Measurements from ENCODE around the gene IQCM.
A peak's percentile ranks its signal among the peaks of the same experiment; 100 is the strongest.
"Not testable (repeated sequence)": the region's sequence is repeated elsewhere in the genome, so short reads cannot be mapped to it uniquely, and the experiment has no call there.

The IQCM gene

DNA sequence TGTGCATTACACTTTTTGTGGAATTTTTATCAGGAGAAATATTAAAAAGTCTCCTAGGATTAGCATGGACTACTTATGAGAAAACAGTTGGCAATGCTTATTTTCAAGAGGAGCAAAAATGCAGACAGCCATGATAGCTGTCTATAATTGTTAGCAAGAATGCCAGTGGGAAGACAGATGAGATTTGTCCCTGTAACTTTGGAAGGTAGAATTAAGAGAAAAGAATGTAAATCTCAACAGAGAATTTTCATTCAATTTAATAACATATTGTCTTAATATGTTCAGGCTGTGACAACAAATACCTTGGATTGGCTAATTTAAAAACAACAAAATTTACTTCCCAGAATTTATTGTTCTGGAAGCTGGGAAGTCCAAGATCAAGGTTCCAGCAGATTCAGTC, 349.2 kb downstream of the IQCM start:
- no peak for DNase-seq (ENCODE audit: low spot score)

DNA sequence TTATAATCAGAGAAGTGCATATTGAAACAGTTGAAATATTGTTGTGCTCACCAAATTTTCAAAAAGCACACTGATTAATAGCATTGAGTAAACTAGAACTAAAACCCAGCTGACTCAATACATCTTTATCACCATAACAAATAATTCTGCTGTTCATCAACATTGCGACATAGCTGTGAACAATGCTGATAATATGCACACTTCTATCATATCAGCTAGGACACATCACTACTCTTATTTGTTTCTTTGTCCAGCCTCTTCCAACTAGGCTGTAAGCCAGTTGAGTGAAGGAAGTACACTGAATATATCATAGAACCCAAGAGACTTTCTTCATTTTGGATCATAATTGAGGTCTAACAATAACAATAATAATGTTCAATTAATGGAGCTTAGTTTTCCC, 349.7 kb downstream of the IQCM start:
- DNase-seq (ENCODE audit: low spot score) = no peak

DNA sequence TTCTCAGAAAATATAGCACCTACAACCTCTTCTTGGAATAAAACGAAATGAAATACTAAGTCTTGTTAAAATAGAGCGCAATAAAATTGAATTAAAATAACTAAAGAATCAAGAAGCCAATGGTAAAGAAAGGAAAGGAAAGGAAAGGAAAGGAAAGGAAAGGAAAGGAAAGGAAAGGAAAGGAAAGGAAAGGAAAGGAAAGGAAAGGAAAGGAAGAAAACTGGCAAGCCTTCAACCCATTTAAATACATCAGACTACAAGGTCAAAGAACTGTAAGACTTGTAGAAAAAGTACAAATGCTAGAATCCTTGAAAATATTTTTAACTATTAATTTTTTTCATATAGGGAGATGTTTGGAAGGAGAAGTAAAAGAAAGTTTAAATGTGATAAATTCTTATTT, 372.1 kb downstream of the IQCM start:
- DNase-seq (ENCODE audit: low spot score) = no peak

DNA sequence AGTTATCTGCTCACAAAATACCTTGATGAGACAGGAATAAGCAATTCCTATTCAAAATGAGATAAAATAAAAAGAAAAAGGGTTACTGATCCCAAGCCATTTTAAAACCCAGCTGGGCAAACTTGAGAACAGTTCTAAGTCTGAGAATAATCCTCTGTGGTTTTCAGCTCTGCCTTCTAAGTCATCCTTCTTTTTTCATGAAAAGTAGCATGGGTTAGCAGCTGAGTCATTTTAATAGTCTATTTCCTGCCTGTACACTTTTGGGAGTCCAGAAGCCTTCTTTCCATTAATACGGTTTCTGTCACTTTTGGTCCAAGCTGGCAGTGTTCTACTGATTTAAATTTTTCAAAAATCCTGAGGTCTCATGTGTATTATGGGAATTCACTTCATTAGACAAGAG, 374.3 kb downstream of the IQCM start:
- DNase-seq (ENCODE audit: low spot score) = no peak

DNA sequence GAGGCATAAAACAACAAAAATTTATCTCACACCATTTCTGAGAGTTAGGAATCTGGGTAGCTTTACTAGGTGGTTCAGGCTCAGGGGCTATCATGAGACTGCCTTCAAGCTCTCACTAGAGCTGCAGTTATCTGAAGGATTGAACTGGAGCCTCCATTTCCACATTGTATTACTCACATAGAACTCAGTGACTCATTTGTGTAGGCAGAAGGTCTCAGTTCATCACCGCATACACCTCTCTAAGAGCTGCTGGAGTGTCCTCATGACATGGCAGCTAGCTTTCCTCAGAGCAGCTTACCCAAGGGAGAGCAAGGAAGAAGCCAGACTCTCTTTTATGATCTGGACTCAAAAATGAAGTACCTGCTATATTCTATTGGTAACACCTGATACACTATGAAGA, 389.2 kb downstream of the IQCM start:
- no peak for DNase-seq (ENCODE audit: low spot score)

DNA sequence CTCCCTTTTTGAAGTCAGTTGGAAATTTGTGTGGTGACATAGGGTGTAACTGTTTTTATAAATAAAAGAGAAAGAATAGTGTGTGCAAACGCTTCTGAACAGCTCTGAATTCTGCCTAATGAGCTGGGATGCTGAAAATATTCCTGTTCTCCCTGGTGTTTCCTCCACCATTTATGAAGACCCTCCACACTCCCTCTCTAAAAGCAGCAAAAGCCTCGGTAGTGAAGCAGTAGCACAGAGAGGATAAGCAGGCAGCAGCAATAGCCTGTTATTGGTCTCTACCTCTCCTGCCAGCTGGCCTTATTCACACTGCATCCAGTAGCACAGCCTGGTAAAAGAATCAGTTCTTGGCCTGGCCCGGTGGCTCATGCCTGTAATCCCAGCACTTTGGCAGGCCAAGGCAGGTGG, 406.1 kb downstream of the IQCM start:
- no peak for DNase-seq (ENCODE audit: low spot score)

DNA sequence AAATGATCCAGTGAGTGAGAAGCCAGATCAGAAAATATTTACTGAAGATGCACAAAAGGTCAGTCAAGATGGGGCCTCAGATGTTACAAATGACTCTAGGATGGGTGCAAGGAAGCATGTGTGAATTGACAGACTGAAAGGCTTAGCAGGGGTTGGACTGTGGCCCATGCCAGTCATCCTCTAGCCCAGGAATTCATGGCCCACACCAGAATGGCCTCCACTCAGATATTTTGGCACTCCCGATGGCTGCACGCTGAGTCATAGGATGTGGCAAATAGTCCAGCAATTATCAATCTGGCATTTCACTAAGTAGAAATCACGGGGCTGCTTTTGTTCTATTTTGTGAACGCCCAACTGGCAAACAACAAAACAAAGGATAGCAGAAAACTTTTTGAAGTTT, 406.5 kb downstream of the IQCM start:
- peak; percentile 7 for DNase-seq (ENCODE audit: low spot score)

DNA sequence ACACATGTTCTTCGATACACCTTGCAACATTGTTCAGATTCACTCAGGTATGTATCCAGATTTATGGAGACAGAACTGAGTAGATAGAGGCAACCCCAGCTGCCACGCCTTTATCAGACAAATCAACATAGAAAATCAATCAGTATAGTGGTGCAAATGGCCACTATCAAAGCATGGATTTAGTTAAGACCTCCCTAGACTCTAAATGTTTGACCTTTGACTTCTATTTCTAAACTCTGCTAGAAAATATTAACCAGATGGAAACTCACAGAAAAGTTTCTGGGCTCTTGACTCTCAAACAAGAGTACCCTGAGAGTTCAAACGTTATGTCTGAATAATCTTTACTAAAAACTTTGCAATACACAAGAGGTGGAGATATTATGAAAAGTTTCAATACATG, 411.5 kb downstream of the IQCM start:
- DNase-seq (ENCODE audit: low spot score) = no peak

DNA sequence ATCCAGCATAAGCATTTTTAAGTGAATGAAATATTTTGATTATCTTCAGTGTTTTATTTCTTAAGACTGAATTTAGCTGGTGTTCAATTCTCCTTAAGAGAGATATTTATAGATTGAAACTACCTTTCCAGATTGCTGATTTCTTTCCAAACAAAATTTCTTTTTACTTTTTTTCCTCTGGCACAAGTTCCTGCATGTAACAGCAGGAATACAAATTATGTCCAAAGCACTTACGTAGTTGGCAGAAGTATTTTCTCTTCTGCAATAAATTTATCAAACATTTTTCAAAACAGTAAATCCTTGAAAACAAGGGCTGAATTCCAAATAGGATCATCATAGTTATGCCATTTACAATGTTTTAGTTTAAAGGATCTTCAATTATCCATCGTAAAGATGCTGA, 412.6 kb downstream of the IQCM start:
- DNase-seq (ENCODE audit: low spot score) = no peak

DNA sequence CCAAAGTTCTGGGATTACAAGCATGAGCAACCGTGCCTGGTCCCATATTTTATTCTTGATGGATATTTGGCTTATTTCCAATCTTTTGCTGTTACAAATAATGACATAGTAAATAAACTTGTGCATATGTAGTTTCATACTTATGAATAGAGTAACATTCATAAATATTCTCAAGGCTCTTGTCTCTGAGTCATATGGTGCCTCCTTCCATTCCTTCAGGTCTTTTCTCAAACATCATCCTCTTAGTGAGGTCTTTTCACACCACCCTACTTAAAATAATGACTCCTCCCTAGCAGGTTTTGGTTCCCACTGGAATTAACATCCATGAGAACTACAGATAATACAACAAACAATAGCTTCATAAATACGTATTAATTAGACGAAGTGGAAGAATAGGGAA, 416.6 kb downstream of the IQCM start:
- no peak for DNase-seq (ENCODE audit: low spot score)

DNA sequence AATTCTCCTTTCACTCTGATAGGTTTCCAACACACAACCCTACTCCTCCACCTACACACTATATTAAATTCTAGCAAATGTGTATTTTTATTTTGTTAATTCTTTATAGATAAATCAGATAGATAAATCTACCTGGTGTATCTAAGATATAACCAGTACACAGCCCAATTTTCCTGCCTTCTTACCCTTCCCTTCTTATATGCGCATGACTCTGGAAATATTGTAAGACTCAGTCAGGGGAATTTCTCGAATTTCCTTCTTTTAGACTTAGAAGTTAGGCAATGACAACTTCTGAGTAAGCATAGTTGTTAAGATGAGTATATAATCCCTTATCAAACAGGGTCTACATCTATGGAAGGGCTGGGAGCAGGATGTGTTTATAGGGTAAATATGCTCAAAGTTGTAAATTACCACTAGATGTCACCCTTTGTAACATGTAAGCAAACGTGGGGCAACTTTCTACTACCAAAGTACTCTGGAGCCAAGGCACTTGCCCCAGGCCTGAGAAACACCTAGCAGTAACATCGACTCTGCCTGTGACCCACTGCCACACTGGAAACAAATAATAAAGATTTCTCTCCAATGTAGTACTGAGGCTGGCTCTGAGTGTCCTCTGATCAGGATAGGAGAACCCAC, 444.7 kb downstream of the IQCM start:
- peak; percentile 61 for DNase-seq (ENCODE audit: low spot score)

DNA sequence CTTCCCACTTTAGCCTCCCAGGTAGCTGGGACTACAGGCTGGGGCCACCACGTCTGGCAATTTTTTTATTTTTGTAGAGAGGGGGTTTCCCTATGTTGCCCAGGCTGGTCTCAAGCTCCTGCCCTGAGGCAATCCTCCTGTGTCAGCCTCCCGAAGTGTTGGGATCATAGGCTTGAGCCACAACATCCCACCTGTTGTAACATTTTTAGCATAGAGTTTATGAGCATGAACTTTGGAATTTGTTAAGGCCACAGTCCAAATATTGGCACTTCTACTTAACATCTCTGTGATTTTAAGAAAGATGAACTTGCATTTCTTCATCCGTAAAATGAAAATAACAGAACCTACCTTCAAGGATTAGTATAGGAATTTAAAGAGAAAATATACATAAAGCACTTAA, 445.6 kb downstream of the IQCM start:
- no peak for DNase-seq (ENCODE audit: low spot score)

DNA sequence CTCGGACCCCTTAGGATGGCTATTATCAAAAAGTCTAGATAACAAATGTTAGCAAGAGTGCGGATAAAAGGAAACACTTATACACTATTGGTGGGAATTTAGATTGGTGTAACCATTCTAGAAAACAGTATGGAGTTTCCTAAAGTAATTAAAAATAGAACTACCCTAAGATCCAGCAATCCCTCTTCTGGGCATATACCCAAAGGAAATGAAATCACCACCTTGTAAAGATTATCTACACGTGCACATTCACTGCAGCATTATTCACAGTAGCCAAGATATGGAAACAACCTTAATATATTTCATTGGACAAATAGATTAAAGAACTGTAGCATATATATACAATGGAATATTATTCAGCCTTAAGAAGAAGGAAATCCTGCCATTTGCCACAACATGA, 462.4 kb downstream of the IQCM start:
- no peak for DNase-seq (ENCODE audit: low spot score)

DNA sequence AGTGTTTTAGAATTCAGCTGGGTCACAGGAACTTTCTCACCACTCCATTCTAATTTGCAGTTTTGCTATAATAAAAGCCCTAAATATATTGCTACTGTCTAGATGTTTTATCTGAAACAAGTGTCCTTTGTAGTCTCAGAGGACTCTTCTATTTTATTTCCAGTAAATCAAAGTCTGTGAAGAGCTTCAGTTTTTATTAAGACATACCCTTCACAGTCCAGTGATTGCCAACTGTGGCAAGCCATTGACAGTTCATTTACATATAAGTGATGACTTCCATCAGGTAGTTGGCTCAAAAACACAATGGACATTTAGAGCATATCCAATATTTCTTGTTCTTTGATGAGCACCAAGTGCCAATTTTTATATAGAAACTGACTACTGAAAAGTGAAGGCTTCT, 466.1 kb downstream of the IQCM start:
- no peak for DNase-seq (ENCODE audit: low spot score)

DNA sequence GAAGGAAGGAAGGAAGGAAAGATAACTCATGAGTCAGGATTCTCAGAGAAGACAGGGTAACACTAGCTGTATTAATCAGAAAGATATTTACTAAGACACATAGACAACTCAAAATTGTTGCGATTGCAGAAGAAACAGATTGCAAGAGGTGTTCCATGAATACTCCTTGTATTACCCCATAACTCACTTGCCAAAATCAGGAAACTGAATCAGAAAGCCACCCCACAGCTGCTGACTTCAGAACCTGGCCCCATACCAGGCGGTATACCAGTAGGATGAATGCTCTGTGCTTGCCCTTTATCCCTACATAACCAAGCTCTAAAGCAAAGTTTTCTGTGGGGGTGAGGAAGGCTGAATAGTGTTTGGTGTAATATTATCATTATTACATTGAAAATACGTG, 468.5 kb downstream of the IQCM start:
- no peak for DNase-seq (ENCODE audit: low spot score)

DNA sequence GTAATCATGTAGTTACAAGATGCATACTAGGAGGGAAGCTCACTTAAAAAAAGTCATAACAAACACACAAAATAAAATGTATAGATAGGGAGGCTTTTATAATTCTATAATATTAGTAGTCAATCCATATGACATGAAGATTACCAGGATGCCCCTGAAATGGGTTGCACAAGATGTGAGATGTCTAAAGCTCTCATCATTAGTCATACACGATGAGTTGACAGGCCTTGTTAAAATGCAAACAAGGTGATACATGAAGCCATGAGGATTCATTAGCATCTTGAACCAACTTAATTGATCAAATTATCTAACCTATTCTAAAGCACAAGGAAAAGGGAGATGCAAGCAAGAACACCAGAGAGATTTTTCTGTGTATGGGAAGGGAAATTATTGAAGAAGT, 470.2 kb downstream of the IQCM start:
- DNase-seq (ENCODE audit: low spot score) = no peak

DNA sequence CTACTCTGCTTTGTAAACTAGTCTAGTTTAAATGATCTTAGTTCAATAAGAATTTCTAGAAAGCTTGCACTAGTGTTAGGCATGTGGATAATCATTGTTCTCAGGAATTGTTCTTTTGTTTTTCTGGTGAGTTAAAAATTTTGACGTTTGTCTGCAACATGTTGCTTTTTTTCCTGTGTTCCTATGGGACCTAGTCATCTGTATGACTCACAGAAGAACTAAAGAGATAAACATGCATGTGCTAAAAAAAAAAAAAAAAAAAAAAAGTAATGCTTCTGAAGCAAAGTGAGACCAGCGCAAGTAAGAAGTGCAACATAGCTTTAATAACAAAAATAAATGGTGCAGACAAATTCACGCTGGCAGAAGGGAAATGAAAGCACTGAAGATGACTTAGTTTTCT, 471.2 kb downstream of the IQCM start:
- DNase-seq (ENCODE audit: low spot score) = no peak

DNA sequence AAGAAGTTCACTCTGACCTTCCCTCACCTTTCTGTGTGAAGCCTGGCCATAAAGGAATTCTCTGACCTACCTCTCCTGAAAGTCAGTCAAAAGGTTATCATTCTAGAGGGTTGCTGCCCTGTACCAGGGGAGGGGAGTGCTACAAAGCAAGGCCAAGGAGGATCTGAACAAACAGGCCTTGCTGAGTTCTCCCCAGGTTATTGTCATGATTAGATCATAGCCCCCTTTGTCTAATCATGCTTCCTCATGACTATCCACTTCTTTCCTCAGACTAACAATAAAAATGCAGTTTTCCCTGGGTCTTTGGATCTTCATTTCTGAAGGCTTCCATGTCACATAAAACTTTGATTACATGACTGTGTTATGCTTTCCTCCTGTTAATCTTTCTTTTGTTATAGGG, 472.0 kb downstream of the IQCM start:
- DNase-seq (ENCODE audit: low spot score) = no peak

DNA sequence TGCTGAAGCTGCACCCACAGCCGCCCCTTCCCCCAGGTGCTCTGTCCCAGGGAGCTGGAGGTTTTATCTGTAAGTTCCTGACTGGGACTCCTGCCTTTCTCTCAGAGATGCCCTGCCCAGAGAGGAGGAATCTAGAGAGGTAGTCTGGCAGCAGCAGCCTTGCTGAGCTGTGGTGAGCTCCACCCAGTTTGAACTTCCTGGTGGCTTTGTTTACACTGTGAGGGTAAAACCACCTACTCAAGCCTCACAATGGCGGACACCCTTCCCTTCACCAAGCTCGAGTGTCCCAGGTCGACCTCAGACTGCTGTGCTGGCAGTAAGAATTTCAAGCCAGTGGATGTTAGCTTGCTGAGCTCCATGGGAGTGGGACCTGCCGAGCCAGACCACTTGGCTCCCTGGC, 474.5 kb downstream of the IQCM start:
- DNase-seq (ENCODE audit: low spot score) = not testable (repeated sequence)

DNA sequence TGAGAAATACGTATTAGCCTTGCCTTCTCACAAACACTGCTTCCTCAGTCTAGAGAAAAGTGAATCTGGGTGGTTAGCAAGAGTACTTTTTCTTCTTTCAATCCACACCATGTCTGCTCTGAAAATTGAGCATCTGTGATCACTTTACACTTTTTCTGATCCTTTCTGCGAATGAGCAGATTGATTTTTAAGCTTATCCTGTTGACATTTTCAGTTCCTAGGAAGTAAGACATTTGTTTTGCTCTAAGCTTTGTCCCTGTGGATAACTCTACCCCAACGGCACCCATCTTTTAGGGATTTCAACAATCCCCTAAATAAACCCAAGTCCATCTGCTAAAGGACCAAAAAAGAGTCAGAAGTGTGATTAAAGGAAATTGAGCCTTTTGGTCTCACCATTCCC, 487.5 kb downstream of the IQCM start:
- no peak for DNase-seq (ENCODE audit: low spot score)

DNA sequence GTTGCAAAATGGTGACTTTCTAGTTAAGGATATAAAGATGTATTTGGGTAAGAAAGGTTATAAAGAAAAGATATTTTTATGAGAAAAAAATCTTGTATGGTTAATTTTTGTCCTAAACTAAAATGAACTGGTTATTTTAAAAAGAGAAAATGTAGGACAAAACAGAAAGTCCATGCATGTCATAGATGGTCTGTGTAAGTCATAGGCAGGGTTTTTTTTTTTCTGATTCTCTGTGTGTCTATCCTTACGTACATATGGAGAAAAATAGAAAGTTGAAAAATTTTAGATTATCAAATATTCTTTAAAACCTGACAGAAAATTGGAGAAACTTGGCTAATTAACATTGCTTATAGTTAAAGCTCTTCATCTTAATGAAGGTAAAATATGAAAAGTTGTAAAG, 493.4 kb downstream of the IQCM start:
- DNase-seq (ENCODE audit: low spot score) = no peak

DNA sequence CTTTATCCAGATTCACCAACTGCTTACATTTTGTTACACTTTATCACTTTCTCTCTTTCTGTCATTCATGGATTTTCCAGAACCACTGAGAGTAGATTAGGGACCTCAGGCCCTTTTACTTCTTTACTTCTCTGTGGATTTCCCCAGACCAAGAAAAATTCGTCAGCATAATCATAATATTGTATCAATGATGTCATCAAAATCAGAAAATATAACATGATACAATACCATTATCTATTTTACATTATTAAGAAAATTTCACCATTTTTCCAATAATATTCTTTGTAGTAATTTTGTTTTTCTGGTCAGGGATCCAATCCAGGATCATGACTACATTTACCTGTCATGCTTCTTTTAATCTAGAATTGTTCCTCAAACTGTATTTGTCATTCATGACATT, 494.2 kb downstream of the IQCM start:
- DNase-seq (ENCODE audit: low spot score) = no peak

DNA sequence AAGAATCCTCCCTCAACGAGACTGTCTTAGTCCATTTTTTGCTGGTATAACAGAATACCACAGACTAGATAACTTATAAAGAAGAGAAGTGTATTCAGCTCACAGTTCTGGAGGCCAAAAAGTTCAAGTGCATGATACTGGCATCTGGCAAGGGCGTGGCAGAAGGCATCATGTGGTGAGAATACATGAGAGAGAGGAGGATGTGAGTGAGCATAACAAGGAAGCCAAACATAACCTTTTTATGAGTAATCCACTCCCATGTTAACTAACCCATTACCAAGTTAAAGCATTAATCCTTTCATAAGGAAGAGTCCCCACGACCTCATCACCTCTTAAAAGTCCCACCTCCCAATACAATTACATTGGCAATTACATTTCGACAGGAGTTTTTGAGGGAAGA, 504.6 kb downstream of the IQCM start:
- no peak for DNase-seq (ENCODE audit: low spot score)

DNA sequence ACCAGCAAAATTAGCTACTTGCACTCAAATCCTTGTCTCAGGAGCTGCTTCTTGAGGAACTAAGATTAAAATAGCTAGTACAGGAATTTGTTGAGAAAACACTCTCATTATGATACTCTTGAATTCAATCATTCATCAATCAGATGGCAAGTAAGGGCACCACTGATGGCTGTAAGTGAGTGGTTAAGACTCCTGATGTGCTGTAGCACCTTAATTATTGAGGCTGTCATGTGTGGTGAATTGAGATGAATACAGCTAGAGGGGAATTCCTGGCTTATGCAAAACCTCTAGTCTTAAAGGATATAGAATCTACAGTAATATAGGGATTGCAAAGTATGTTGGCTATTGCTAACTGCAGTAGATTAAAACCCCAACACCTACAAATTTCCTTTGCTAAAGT, 509.1 kb downstream of the IQCM start:
- DNase-seq (ENCODE audit: low spot score) = no peak
